Esophagus squamous epithelium (tissue), 5 donors: ENCODE results near the gene CRELD2. TPM values are rescaled to one million over a fixed set of nuclear protein-coding genes. Genes with fewer than 3 reads are reported as not detected.

Experiments
- DNase-seq: peaks from one replicate; lab custom pipeline; 2025; lab: John Stamatoyannopoulos, UW
- H3K27ac ChIP-seq, 4 donors: fragments of 200-600 bp; sonication (generic); one replicate each; pipeline ENCODE4 v1.5.1; 2016 to 2019; ENCODE audit warnings: mild to moderate bottlenecking in 1 of 4
- H3K27me3 ChIP-seq, 4 donors: fragments of 200-600 bp; sonication (generic); 1 replicate in 3 of 4; 2 replicates in 1 of 4; pipeline versions ENCODE4 v1.5.1 to v1.6.0; 2017 to 2021; ENCODE audit warnings: antibody characterized with exemption in 1 of 4
- H3K36me3 ChIP-seq, 3 donors: fragments of 200-600 bp; sonication (generic); one replicate each; pipeline ENCODE4 v1.5.1; 2016 to 2019
- H3K4me1 ChIP-seq, 3 donors: fragments of 200-600 bp; sonication (generic); one replicate each; pipeline ENCODE4 v1.5.1; 2017 to 2019
- H3K4me3 ChIP-seq, 4 donors: fragments of 200-600 bp; sonication (generic); 1 replicate in 3 of 4; 2 replicates in 1 of 4; pipeline ENCODE4 v1.5.1; 2016 to 2019; ENCODE audit warnings: mild to moderate bottlenecking in 2 of 4, moderate library complexity in 1 of 4
- H3K9me3 ChIP-seq, 3 donors: fragments of 200-600 bp; sonication (generic); one replicate each; pipeline ENCODE4 v1.5.1; 2016 to 2019
- CTCF ChIP-seq, 6 experiments: fragments of 450-650 bp in 4 of 6; fragments of 200-600 bp in 2 of 6; sonication (generic) in 2 of 6; IDR thresholded peaks; one replicate each; pipeline ENCODE4 v1.5.1; 2016 to 2019; ENCODE audit warnings: antibody characterized with exemption in 6 of 6, mild to moderate bottlenecking in 4 of 6, moderate library complexity in 4 of 6
- POLR2A ChIP-seq, 4 donors: fragments of 450-650 bp; IDR thresholded peaks; one replicate each; pipeline ENCODE4 v1.6.1; 2017; ENCODE audit warnings: antibody characterized with exemption in 4 of 4, mild to moderate bottlenecking in 4 of 4, moderate library complexity in 3 of 4
- WGBS, 2 donors: methylation state at CpG; one replicate each; pipeline ENCODE4 v1.1.5; 2018; 5-methylcytosine and 5-hydroxymethylcytosine counted together
- intact Hi-C: fragments of 100-400 bp; cut with DNase I; formaldehyde crosslinking; loops from one replicate; pipeline ENCODE4 v1.15.0; 2022
- total RNA-seq, 4 donors: library from RNA; depleted of rRNA; stranded (reverse); fragments of >200 nt; gene quantifications; one replicate each; pipeline ENCODE4 v1.1.0, GENCODE V29; 2016
- donor health status: DM: yes; HTN: yes; CAD: no.

CRELD2 gene
- total RNA-seq: 10 to 100 TPM; 22.7 to 45.7 (median 35.5) TPM

- no peaks in the 10 kb centered on the region for H3K27me3 ChIP-seq
- TF ChIP-seq CTCF (IDR thresholded peaks at IDR 0.05): peak in 2 of 6 experiments; percentile 3 to 35
- TF ChIP-seq POLR2A (IDR thresholded peaks at IDR 0.05): peak in 3 of 4 donors; percentile 20 to 73 (median 60)
- H3K4me3 ChIP-seq: peak within 1 kb of the TSS; percentile 81 to 93 (median 84)
- intact Hi-C loops: no loop called here
- H3K27ac ChIP-seq: peak within 1 kb of the TSS; percentile 91 to 96 (median 96)
- H3K9me3 ChIP-seq: no peaks in the 10 kb centered on the region
- peaks cover 0 to 45% (median 4%) of the 10 kb centered on the region in 3 donors for H3K36me3 ChIP-seq
- H3K4me1 ChIP-seq: peaks cover 11 to 35% (median 19%) of the 10 kb centered on the region in 3 donors
- 0% methylated on average over 5 of the region's 103 CpGs; no CpG with 5 or more reads in 1 of the 2 donors for WGBS, 2 donors
- DNase-seq: peak; percentile 92
Measured at GRCh38 chr22:49917974-49918910, at the start of gene CRELD2, which contains the start of gene ALG12. Gene CRELD2 (plus strand): TSS chr22:49918634. CDS start chr22:49918770, 136 bp downstream. Gene ALG12 (minus strand): TSS chr22:49918438. CDS start chr22:49913765, 4,673 bp downstream.

GRCh38 chr22:49869086-49869830 lies 49.2 kb upstream of the CRELD2 start:
- Histone ChIP-seq H3K36me3 (peaks cover 0 to 52% (median 0%) of the 10 kb centered on the region in 3 donors), H3K4me1 (no peaks in the 10 kb centered on the region), H3K27me3 (no peaks in the 10 kb centered on the region), H3K4me3 (no peak overlapping the region), H3K27ac (no peak overlapping the region), H3K9me3 (peaks cover 6 to 48% (median 17%) of the 10 kb centered on the region in 3 donors)
- DNase-seq: no peak
- intact Hi-C loops: no loop called here
- TF ChIP-seq POLR2A (IDR thresholded peaks at IDR 0.05) (no peak), CTCF (IDR thresholded peaks at IDR 0.05) (no peak)
- 89 to 91% methylated on average over 17 of the region's 17 CpGs for WGBS, 2 donors

GRCh38 chr22:49869845-49870712 lies 48.4 kb upstream of the CRELD2 start:
- TF ChIP-seq CTCF (IDR thresholded peaks at IDR 0.05) (no peak), POLR2A (IDR thresholded peaks at IDR 0.05) (no peak)
- WGBS, 2 donors: 87 to 92% methylated on average over 13 of the region's 14 CpGs
- H3K27me3 ChIP-seq: no peaks in the 10 kb centered on the region
- peaks cover 0 to 51% (median 0%) of the 10 kb centered on the region in 3 donors for H3K36me3 ChIP-seq
- H3K9me3 ChIP-seq: peaks cover 6 to 45% (median 17%) of the 10 kb centered on the region in 3 donors
- DNase-seq: no peak
- H3K4me1 ChIP-seq: no peaks in the 10 kb centered on the region
- H3K27ac ChIP-seq: no peak overlapping the region
- intact Hi-C loops: no loop called here
- H3K4me3 ChIP-seq: no peak overlapping the region

DNA sequence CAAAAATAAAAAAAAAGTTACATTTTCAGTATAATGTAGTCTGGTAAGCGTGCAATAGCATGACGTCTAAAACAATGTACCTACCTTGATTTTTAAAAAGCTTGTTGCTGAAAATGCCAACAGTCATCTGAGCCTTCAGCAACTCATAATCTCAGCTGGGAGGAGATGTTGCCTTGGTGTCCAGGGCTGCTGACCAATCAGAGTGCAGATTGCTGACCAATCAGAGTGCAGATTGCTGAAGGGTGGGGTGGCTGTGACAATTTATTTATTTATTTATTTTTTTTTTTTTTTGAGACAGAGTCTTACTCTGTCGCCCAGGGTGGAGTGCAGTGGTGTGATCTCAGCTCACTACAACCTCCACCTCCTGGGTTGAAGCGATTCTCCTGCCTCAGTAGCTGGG lies 47.0 kb upstream of the CRELD2 start:
- H3K9me3 ChIP-seq: peaks cover 3 to 30% (median 12%) of the 10 kb centered on the region in 3 donors
- DNase-seq: no peak
- H3K4me1 ChIP-seq: no peaks in the 10 kb centered on the region
- no peaks in the 10 kb centered on the region for H3K27me3 ChIP-seq
- TF ChIP-seq POLR2A (IDR thresholded peaks at IDR 0.05): no peak
- TF ChIP-seq CTCF (IDR thresholded peaks at IDR 0.05): no peak
- no peak overlapping the region for H3K27ac ChIP-seq
- 89 to 98% methylated on average over 3 to 4 of the region's 4 CpGs for WGBS, 2 donors
- H3K36me3 ChIP-seq: peaks cover 0 to 41% (median 0%) of the 10 kb centered on the region in 3 donors
- no peak overlapping the region for H3K4me3 ChIP-seq
- intact Hi-C loops: no loop called here
